BLaER1 treated with 17β-estradiol and CSF1 and Interleukin-3, amounts not matched to agents 10 nM and 100 nM (cell line): ENCODE measurements around the gene ZNF70.

ENCODE experiments used
- H3K27ac ChIP-seq, 11 experiments: shearing (Covaris generic); formaldehyde crosslinking; 2 replicates each; pipeline ENCODE4 v1.8.1; 2022
- H3K27me3 ChIP-seq, 11 experiments: shearing (Covaris generic); formaldehyde crosslinking; 2 replicates each; pipeline ENCODE4 v1.8.1; 2022
- H3K36me3 ChIP-seq, 11 experiments: shearing (Covaris generic); formaldehyde crosslinking; 2 replicates each; pipeline ENCODE4 v1.8.1; 2022
- H3K4me1 ChIP-seq, 10 experiments: shearing (Covaris generic); formaldehyde crosslinking; 2 replicates each; pipeline ENCODE4 v1.8.1; 2022
- H3K4me2 ChIP-seq, 11 experiments: shearing (Covaris generic); formaldehyde crosslinking; 2 replicates each; pipeline ENCODE4 v1.8.1; 2022
- H3K4me3 ChIP-seq, 10 experiments: shearing (Covaris generic); formaldehyde crosslinking; 2 replicates each; pipeline ENCODE4 v1.8.1; 2022
- H3K9ac ChIP-seq, 11 experiments: shearing (Covaris generic); formaldehyde crosslinking; 2 replicates each; pipeline ENCODE4 v1.8.1; 2022
- H3K9me3 ChIP-seq, 11 experiments: shearing (Covaris generic); formaldehyde crosslinking; replicated peaks in 1 of 11; 2 replicates each; pipeline ENCODE4 v1.8.1; 2022
- H4K20me1 ChIP-seq, 11 experiments: shearing (Covaris generic); formaldehyde crosslinking; 2 replicates each; pipeline ENCODE4 v1.8.1; 2022
- Cebpa-rat ChIP-seq, 11 experiments: shearing (Covaris generic); IDR thresholded peaks; 2 replicates each; pipeline ENCODE4 v1.8.1; 2022

Gene ZNF70

DNA sequence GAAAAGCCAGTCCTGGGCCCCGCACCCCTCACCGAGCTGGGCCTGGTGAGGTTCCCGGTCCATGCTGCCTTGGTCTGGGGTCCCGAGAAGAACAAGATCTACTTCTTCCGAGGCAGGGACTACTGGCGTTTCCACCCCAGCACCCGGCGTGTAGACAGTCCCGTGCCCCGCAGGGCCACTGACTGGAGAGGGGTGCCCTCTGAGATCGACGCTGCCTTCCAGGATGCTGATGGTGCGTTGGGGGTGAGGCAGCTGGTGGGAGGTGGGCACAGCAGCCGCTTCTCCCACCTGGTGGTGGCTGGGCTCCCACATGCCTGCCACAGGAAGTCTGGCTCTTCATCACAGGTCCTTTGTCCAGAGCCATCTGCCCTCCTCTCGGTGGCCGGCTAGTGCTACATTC is 31.3 kb upstream of the ZNF70 start:
- Histone ChIP-seq H3K4me1 (peaks cover 27 to 74% (median 68%) of the 10 kb centered on the region in 10 experiments), H3K9ac (peak overlapping the region in 2 of 11 experiments; percentile 4 to 62; a peak in 2 of 22 replicates), H3K36me3 (peaks cover 0 to 56% (median 18%) of the 10 kb centered on the region in 11 experiments; a peak in 10 of 22 replicates), H3K4me3 (no peak overlapping the region), H3K27me3 (no peaks in the 10 kb centered on the region), H3K27ac (peak overlapping the region in 5 of 11 experiments; percentile 3 to 98 (median 77); a peak in 6 of 22 replicates), H3K9me3 (no peaks in the 10 kb centered on the region), H4K20me1 (peaks cover 0 to under 1% (median 0%) of the 10 kb centered on the region in 11 experiments; a peak in 4 of 22 replicates), H3K4me2 (peak overlapping the region in 2 of 11 experiments; percentile 92 to 96; a peak in 1 of 22 replicates)
- no peak for TF ChIP-seq Cebpa-rat (IDR thresholded peaks at IDR 0.05)

DNA sequence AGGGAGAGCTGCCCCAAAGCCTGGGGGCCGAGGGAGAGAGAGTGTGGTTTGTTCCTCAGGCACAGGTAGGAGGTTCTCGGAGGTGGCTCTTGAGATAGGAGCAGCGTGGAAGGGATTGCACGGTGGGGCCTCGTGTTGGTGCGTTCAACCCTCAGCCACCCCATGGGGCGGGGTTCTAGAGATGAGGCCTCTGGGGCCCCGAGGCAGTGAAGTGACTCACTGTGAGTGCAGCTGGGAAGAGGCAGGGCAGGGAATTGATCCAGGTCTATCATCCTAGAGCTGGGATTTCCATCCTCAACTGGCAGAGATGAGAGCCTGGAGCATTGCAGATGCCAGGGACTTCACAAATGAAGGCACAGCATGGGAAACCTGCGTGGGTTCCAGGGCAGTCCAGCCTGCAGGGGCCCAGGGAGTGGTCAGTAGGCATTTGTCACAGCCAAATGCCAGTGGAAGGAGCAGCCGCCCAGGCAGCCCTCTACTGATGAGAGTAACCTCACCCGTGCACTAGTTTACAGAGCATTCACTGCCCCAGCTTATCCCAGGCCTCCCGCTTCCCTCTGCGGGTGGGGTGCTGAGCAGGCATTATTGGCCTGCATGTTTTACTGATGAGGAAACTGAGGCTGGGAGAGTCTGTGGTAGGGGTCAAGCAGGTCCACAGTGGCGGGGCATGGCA is 30.7 kb upstream of the ZNF70 start:
- Histone ChIP-seq H4K20me1 (no peaks in the 10 kb centered on the region), H3K4me2 (peak overlapping the region in 1 of 11 experiments; percentile 4; a peak in 1 of 22 replicates), H3K27ac (peak overlapping the region in 3 of 11 experiments; percentile 23 to 97 (median 77); a peak in 4 of 22 replicates), H3K9ac (peak overlapping the region in 2 of 11 experiments; percentile 4 to 9; a peak in 2 of 22 replicates), H3K4me3 (no peak overlapping the region), H3K36me3 (peaks cover 0 to 56% (median 18%) of the 10 kb centered on the region in 11 experiments; a peak in 10 of 22 replicates), H3K27me3 (no peaks in the 10 kb centered on the region), H3K4me1 (peaks cover 27 to 79% (median 73%) of the 10 kb centered on the region in 10 experiments), H3K9me3 (no peaks in the 10 kb centered on the region)
- no peak for TF ChIP-seq Cebpa-rat (IDR thresholded peaks at IDR 0.05)

DNA sequence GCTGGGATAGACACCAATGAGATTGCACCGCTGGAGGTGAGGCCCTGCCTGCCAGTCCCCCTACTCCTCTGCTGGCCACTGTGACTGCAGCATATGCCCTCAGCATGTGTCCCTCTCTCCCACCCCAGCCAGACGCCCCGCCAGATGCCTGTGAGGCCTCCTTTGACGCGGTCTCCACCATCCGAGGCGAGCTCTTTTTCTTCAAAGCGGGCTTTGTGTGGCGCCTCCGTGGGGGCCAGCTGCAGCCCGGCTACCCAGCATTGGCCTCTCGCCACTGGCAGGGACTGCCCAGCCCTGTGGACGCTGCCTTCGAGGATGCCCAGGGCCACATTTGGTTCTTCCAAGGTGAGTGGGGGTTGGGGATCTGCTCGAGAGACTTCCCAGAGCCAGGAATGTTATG is 30.2 kb upstream of the ZNF70 start:
- TF ChIP-seq Cebpa-rat (IDR thresholded peaks at IDR 0.05) = no peak
- H3K4me3 ChIP-seq = no peak overlapping the region
- H3K9me3 ChIP-seq = no peaks in the 10 kb centered on the region
- H4K20me1 ChIP-seq = peaks cover 0 to 4% (median 0%) of the 10 kb centered on the region in 11 experiments; a peak in 3 of 22 replicates
- peaks cover 0 to 56% (median 18%) of the 10 kb centered on the region in 11 experiments; a peak in 10 of 22 replicates for H3K36me3 ChIP-seq
- H3K4me2 ChIP-seq = no peak overlapping the region
- peak overlapping the region in 1 of 11 experiments; percentile 9; a peak in 2 of 22 replicates for H3K9ac ChIP-seq
- no peaks in the 10 kb centered on the region for H3K27me3 ChIP-seq
- H3K4me1 ChIP-seq = peaks cover 21 to 79% (median 73%) of the 10 kb centered on the region in 10 experiments
- peak overlapping the region in 1 of 11 experiments; percentile 97; a peak in 1 of 22 replicates for H3K27ac ChIP-seq

DNA sequence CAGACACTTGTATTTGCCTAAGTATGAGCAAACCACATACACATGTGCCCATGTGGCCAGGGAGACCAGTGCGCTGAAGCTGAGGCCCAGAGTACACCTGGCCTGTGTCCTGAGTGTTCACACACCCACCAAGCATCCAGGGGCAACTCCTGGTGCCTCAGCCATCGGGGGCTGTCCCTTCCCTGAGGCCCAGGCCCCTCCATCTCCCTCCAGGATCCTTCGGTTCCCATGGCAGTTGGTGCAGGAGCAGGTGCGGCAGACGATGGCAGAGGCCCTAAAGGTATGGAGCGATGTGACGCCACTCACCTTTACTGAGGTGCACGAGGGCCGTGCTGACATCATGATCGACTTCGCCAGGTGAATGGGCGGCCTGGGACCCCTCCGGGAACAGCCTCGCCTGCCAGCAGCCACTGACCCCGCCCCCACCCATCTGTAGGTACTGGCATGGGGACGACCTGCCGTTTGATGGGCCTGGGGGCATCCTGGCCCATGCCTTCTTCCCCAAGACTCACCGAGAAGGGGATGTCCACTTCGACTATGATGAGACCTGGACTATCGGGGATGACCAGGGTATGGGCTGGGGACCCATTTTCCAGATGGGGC is 29.3 kb upstream of the ZNF70 start:
- Histone ChIP-seq H3K27me3 (no peaks in the 10 kb centered on the region), H3K4me1 (peaks cover 19 to 79% (median 73%) of the 10 kb centered on the region in 10 experiments), H3K27ac (no peak overlapping the region), H3K9ac (no peak overlapping the region), H3K36me3 (peaks cover 0 to 56% (median 18%) of the 10 kb centered on the region in 11 experiments; a peak in 10 of 22 replicates), H3K9me3 (no peaks in the 10 kb centered on the region), H4K20me1 (peaks cover 0 to 7% (median 0%) of the 10 kb centered on the region in 11 experiments; a peak in 3 of 22 replicates), H3K4me2 (no peak overlapping the region), H3K4me3 (no peak overlapping the region)
- no peak for TF ChIP-seq Cebpa-rat (IDR thresholded peaks at IDR 0.05)

DNA sequence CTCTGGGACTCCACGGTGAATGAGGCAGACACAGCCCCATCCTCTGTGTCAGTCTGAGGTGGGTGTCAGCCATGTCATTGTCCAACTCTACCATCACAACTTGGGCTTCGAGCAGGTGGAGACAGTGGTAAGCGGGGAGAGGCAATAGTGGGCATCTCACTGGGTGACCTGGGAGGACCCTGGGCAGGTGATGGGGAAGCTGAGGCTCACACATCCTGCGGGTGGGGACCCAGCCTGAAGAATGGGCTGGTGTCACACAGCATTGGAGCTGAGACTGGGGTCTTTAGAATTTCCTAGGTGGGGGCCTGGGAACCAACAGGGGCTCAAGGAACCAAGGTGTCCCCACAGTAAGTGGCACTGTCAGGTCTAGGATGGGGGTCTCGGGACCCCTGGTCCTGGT is 28.8 kb upstream of the ZNF70 start:
- no peaks in the 10 kb centered on the region for H3K9me3 ChIP-seq
- no peak overlapping the region for H3K4me3 ChIP-seq
- no peak overlapping the region for H3K9ac ChIP-seq
- peaks cover 0 to 56% (median 18%) of the 10 kb centered on the region in 11 experiments; a peak in 10 of 22 replicates for H3K36me3 ChIP-seq
- TF ChIP-seq Cebpa-rat (IDR thresholded peaks at IDR 0.05) = no peak
- no peaks in the 10 kb centered on the region for H3K27me3 ChIP-seq
- peaks cover 17 to 79% (median 73%) of the 10 kb centered on the region in 10 experiments for H3K4me1 ChIP-seq
- H3K27ac ChIP-seq = 0 out of 22 replicates have a peak overlapping the region, but pooled peaks of 1 of the 11 experiments have one; percentile 70
- peaks cover 0 to 7% (median 0%) of the 10 kb centered on the region in 11 experiments; a peak in 3 of 22 replicates for H4K20me1 ChIP-seq
- no peak overlapping the region for H3K4me2 ChIP-seq

DNA sequence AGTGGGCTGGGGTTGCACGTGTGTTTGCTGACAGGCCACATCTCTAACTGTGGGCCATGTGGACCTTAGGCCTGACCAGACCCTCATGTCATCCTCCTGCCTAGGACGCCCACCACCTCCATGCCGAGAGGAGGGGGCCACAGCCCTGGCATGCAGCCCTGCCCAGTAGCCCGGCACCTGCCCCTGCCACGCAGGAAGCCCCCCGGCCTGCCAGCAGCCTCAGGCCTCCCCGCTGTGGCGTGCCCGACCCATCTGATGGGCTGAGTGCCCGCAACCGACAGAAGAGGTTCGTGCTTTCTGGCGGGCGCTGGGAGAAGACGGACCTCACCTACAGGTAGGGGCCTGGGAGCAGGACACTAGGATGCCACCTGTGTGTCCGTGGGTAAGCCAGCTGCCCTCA is 28.2 kb upstream of the ZNF70 start:
- no peak overlapping the region for H3K4me2 ChIP-seq
- TF ChIP-seq Cebpa-rat (IDR thresholded peaks at IDR 0.05) = no peak
- 0 out of 22 replicates have a peak overlapping the region, but pooled peaks of 2 of the 11 experiments have one; percentile 10 to 70 for H3K27ac ChIP-seq
- no peaks in the 10 kb centered on the region for H3K9me3 ChIP-seq
- no peak overlapping the region; a peak in 1 of 22 replicates for H3K9ac ChIP-seq
- peaks cover 0 to 7% (median 0%) of the 10 kb centered on the region in 11 experiments; a peak in 3 of 22 replicates for H4K20me1 ChIP-seq
- peaks cover 0 to 56% (median 18%) of the 10 kb centered on the region in 11 experiments; a peak in 10 of 22 replicates for H3K36me3 ChIP-seq
- peaks cover 10 to 79% (median 73%) of the 10 kb centered on the region in 10 experiments for H3K4me1 ChIP-seq
- H3K4me3 ChIP-seq = no peak overlapping the region
- H3K27me3 ChIP-seq = no peaks in the 10 kb centered on the region

DNA sequence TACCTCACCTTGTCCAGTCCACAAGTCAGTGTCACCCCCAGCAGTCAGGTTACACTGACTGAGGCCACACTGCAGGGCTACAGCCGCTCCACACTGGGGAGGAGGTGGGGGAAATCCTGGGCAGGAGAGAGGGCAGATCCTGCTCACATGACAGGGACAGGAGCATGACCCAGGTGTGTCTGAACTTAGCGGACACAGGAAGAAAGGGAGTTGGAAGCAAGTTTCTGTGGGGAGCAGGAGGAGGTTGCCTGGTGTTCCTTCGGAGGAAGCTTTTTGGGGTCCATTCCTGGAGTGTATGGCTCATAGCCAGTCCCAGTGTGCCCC is 27.6 kb upstream of the ZNF70 start:
- TF ChIP-seq Cebpa-rat (IDR thresholded peaks at IDR 0.05) = no peak
- Histone ChIP-seq H3K27me3 (no peaks in the 10 kb centered on the region), H3K9ac (peak overlapping the region in 1 of 11 experiments; percentile 38; a peak in 3 of 22 replicates), H3K4me3 (no peak overlapping the region), H3K36me3 (peaks cover 0 to 54% (median 18%) of the 10 kb centered on the region in 11 experiments; a peak in 10 of 22 replicates), H3K4me2 (no peak overlapping the region), H3K27ac (peak overlapping the region in 4 of 11 experiments; percentile 10 to 70 (median 30); a peak in 3 of 22 replicates), H4K20me1 (peaks cover 0 to 7% (median 0%) of the 10 kb centered on the region in 11 experiments; a peak in 3 of 22 replicates), H3K9me3 (no peaks in the 10 kb centered on the region), H3K4me1 (peaks cover 5 to 79% (median 73%) of the 10 kb centered on the region in 10 experiments)

DNA sequence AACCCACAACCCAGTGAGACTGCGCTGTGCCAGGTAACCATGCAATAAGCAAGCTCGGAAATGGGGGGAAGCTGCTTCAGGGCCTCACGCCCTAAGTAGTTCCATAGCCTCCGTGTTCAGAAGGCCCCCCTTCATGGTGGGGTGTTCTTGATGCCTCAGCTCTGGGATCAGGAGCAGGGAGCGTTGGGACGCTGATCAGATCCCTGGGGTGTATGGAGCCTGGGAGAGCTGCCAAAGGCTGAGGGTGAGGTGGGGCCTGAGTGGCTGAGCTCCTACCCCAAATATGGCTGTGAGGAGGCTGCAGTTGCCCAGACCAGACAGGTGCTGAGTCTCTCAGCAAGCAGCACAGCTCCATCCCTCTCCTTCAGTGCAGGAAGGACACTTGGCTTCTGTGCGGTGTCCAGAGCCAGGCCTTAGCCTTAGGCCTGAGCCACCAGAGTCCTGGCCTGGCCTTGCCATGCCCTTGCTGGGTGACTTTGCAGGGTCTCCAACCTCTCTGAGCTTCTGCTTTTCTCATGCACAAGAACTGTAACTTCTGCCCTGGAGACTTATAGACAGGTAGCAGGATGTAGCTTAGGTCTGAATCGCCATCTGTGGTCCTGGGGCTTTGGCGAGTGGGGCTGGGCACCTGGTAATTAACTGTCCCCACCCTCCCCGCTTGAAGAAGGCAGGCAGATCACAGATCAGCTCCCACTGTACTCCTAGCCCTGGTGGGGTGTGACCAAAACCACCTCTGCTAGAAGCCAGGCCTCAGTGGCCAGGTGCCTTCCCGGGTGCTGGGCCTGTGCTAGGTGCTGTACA is 27.1 kb upstream of the ZNF70 start:
- H3K27me3 ChIP-seq = no peaks in the 10 kb centered on the region
- H3K4me2 ChIP-seq = peak overlapping the region in 7 of 11 experiments; percentile 7 to 59 (median 32); a peak in 5 of 22 replicates

More for the DNA sequence above, 27.1 kb upstream of the ZNF70 start:
- H3K4me1 ChIP-seq = peaks cover 3 to 79% (median 73%) of the 10 kb centered on the region in 10 experiments; a peak in 19 of 20 replicates
- H3K9me3 ChIP-seq = no peaks in the 10 kb centered on the region
- peak overlapping the region in 6 of 11 experiments; percentile 15 to 70 (median 30); a peak in 7 of 22 replicates for H3K27ac ChIP-seq
- no peak for TF ChIP-seq Cebpa-rat (IDR thresholded peaks at IDR 0.05)
- H3K36me3 ChIP-seq = peaks cover 0 to 48% (median 18%) of the 10 kb centered on the region in 11 experiments; a peak in 10 of 22 replicates
- H3K9ac ChIP-seq = peak overlapping the region in 4 of 11 experiments; percentile 7 to 38 (median 18); a peak in 5 of 22 replicates
- H3K4me3 ChIP-seq = no peak overlapping the region
- peaks cover 0 to 7% (median 0%) of the 10 kb centered on the region in 11 experiments; a peak in 3 of 22 replicates for H4K20me1 ChIP-seq
